MM.1S (cell line): ENCODE measurements around the gene ANGPTL8.

Experiments used
- EZH2 ChIP-seq: fragments of 300-600 bp; sonication (generic); optimal IDR thresholded peaks from 2 replicates; pipeline ENCODE3; 2017; ENCODE audit warnings: low read depth, mild to moderate bottlenecking, antibody characterized with exemption, low read length, mixed read lengths
- TF ChIP-seq, protein P1 (sequence below): fragments of 300-600 bp; sonication (generic); IDR thresholded peaks from 2 replicates; pipeline ENCODE4 v1.5.1; 2016; ENCODE audit warnings: antibody characterized with exemption, low read length, mixed read lengths

DNA sequence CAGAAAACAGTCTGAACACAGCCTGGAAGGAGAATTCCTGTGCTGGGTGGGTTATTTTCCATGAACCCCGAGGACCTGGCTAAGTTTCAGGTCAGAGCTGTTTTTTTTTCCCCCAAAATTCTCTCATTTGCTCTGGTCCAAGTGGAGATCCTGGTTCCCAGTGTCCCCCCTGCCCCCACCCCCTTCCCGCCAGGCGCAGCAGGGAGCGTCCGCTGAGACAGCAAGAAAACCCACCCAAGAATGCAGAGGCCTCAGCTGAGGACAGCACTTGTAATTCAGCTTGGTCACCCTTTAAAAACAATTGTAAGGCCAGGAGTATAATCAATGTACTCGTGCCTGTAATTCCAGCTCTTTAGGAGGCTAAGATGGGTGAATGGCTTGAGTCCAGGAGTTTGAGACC is 45.1 kb downstream of the ANGPTL8 start:
- TF ChIP-seq, protein P1, sequence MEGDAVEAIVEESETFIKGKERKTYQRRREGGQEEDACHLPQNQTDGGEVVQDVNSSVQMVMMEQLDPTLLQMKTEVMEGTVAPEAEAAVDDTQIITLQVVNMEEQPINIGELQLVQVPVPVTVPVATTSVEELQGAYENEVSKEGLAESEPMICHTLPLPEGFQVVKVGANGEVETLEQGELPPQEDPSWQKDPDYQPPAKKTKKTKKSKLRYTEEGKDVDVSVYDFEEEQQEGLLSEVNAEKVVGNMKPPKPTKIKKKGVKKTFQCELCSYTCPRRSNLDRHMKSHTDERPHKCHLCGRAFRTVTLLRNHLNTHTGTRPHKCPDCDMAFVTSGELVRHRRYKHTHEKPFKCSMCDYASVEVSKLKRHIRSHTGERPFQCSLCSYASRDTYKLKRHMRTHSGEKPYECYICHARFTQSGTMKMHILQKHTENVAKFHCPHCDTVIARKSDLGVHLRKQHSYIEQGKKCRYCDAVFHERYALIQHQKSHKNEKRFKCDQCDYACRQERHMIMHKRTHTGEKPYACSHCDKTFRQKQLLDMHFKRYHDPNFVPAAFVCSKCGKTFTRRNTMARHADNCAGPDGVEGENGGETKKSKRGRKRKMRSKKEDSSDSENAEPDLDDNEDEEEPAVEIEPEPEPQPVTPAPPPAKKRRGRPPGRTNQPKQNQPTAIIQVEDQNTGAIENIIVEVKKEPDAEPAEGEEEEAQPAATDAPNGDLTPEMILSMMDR = no peak
- no peak for TF ChIP-seq EZH2
